ENCODE measurements around the gene C13orf46.

Gene C13orf46

GRCh38 chr13:113962975-113963374 is 10.9 kb downstream of the C13orf46 start:
- no peak for TF ChIP-seq REST (IDR thresholded peaks at IDR 0.05; ENCODE audit: insufficient replicate concordance, low read depth)
- no peak for TF ChIP-seq SPI1 (IDR thresholded peaks at IDR 0.05; ENCODE audit: borderline replicate concordance, low read depth)

GRCh38 chr13:113962386-113962785 is 11.5 kb downstream of the C13orf46 start:
- Histone ChIP-seq H3K27ac (replicated peaks) (no peak overlapping the region), H3K4me3 (replicated peaks; ENCODE audit: insufficient read depth, low read length) (no peak overlapping the region), H3K27me3 (ENCODE audit: insufficient read depth, poor library complexity, severe bottlenecking) (no peaks in the 10 kb centered on the region)
- no peak for TF ChIP-seq SPI1 (IDR thresholded peaks at IDR 0.05; ENCODE audit: borderline replicate concordance, low read depth)
- no peak for TF ChIP-seq REST (IDR thresholded peaks at IDR 0.05; ENCODE audit: insufficient replicate concordance, low read depth)
- DNase-seq (ENCODE audit: low read depth in 1 of 2, low spot score in 1 of 2) = no peak

More at GRCh38 chr13:113962975-113963374, 10.9 kb downstream of the C13orf46 start:
- DNase-seq (ENCODE audit: low read depth in 1 of 2, low spot score in 1 of 2) = no peak
- Histone ChIP-seq H3K27ac (replicated peaks) (no peak overlapping the region), H3K4me3 (replicated peaks; ENCODE audit: insufficient read depth, low read length) (no peak overlapping the region), H3K27me3 (ENCODE audit: insufficient read depth, poor library complexity, severe bottlenecking) (no peaks in the 10 kb centered on the region)

- Histone ChIP-seq H3K4me3 (replicated peaks; ENCODE audit: insufficient read depth, low read length) (no peak overlapping the region), H3K27ac (replicated peaks) (no peak overlapping the region), H3K27me3 (ENCODE audit: insufficient read depth, poor library complexity, severe bottlenecking) (no peaks in the 10 kb centered on the region)
- TF ChIP-seq REST (IDR thresholded peaks at IDR 0.05; ENCODE audit: insufficient replicate concordance, low read depth) (no peak), POLR2AphosphoS5 (IDR thresholded peaks at IDR 0.05; ENCODE audit: low read depth) (no peak), GABPA (IDR thresholded peaks at IDR 0.05; ENCODE audit: low read depth) (no peak), SPI1 (IDR thresholded peaks at IDR 0.05; ENCODE audit: borderline replicate concordance, low read depth) (no peak), CTCF (IDR thresholded peaks at IDR 0.05; ENCODE audit: insufficient read depth, low read length) (no peak)
- no peak for DNase-seq (ENCODE audit: low read depth in 1 of 2, low spot score in 1 of 2)
Measured at GRCh38 chr13:113960276-113960948, 13.5 kb downstream of the C13orf46 start.

- no peak for DNase-seq (ENCODE audit: low read depth in 1 of 2, low spot score in 1 of 2)
- no peak overlapping the region for H3K27ac ChIP-seq (replicated peaks)
- no peaks in the 10 kb centered on the region for H3K27me3 ChIP-seq (ENCODE audit: insufficient read depth, poor library complexity, severe bottlenecking)
- no peak overlapping the region for H3K4me3 ChIP-seq (replicated peaks; ENCODE audit: insufficient read depth, low read length)
- no peak for TF ChIP-seq SPI1 (IDR thresholded peaks at IDR 0.05; ENCODE audit: borderline replicate concordance, low read depth)
- TF ChIP-seq REST (IDR thresholded peaks at IDR 0.05; ENCODE audit: insufficient replicate concordance, low read depth) = no peak
- no peak for TF ChIP-seq GABPA (IDR thresholded peaks at IDR 0.05; ENCODE audit: low read depth)
- no peak for TF ChIP-seq POLR2AphosphoS5 (IDR thresholded peaks at IDR 0.05; ENCODE audit: low read depth)
Measured at GRCh38 chr13:113959198-113959597, 14.7 kb downstream of the C13orf46 start.

Data from HL-60 (cell line).